Natural killer cell (primary cell): ENCODE measurements around the gene EFHD1. TPM values are rescaled to one million over a fixed set of nuclear protein-coding genes. Genes with fewer than 3 reads are reported as not detected.

ENCODE experiments used
- ATAC-seq, 3 donors: fragments of 150-1000 bp in 2 of 3; fragments of 200-7000 bp in 1 of 3; cut with Tn5 transposase; 1 replicate in 1 of 3; 2 replicates in 2 of 3; pipeline ENCODE4 v1.10.0; 2021; ENCODE audit warnings: mild to moderate bottlenecking in 2 of 3, moderate library complexity in 2 of 3
- DNase-seq, 2 donors: peaks; one replicate each; pipeline versions ENCODE4 v3.0.0 to v3.0.0-alpha.2; 2013 to 2021; ENCODE audit warnings: mixed read lengths in 1 of 2
- H3K27ac ChIP-seq: one replicate; pipeline ENCODE4 v1.5.1; 2013; ENCODE audit warnings: mild to moderate bottlenecking, low read length
- H3K27me3 ChIP-seq: one replicate; pipeline ENCODE4 v1.6.1; 2013; ENCODE audit warnings: low read length; ENCODE audit not compliant: control insufficient read depth, insufficient read depth
- H3K36me3 ChIP-seq: one replicate; pipeline ENCODE4 v1.6.1; 2013; ENCODE audit warnings: low read length; ENCODE audit not compliant: control insufficient read depth, insufficient read depth
- H3K4me1 ChIP-seq: one replicate; pipeline ENCODE4 v1.6.1; 2013; ENCODE audit warnings: low read length; ENCODE audit not compliant: control insufficient read depth, insufficient read depth
- H3K4me3 ChIP-seq: one replicate; pipeline ENCODE4 v1.5.1; 2013; ENCODE audit warnings: low read length
- H3K9me3 ChIP-seq: one replicate; pipeline ENCODE4 v1.6.1; 2013; ENCODE audit warnings: low read length; ENCODE audit not compliant: control insufficient read depth, insufficient read depth
- H3K27ac Mint-ChIP-seq, 2 donors: one replicate each; pipeline ENCODE4 v1.8.0; 2022; ENCODE audit warnings: mild to moderate bottlenecking in 2 of 2, mixed read lengths in 2 of 2, moderate library complexity in 1 of 2
- H3K27me3 Mint-ChIP-seq, 2 donors: one replicate each; pipeline ENCODE4 v1.8.0; 2022; ENCODE audit warnings: low read depth in 2 of 2, mixed read lengths in 2 of 2
- H3K36me3 Mint-ChIP-seq: one replicate; pipeline ENCODE4 v1.8.0; 2022; ENCODE audit warnings: mixed read lengths
- H3K4me1 Mint-ChIP-seq, 2 donors: one replicate each; pipeline ENCODE4 v1.8.0; 2022; ENCODE audit warnings: mixed read lengths in 2 of 2
- H3K4me3 Mint-ChIP-seq: one replicate; pipeline ENCODE4 v1.8.0; 2022; ENCODE audit warnings: mild to moderate bottlenecking, moderate library complexity, mixed read lengths
- H3K9me3 Mint-ChIP-seq, 2 donors: one replicate each; pipeline ENCODE4 v1.8.0; 2022; ENCODE audit warnings: mixed read lengths in 2 of 2
- WGBS: methylation state at CpG from one replicate; pipeline ENCODE4 v1.1.7; 2013; ENCODE audit warnings: missing lambda C conversion rate; ENCODE audit not compliant: insufficient coverage; 5-methylcytosine and 5-hydroxymethylcytosine counted together
- intact Hi-C: fragments of 100-400 bp; cut with micrococcal nuclease; formaldehyde crosslinking; loops from one replicate; pipeline ENCODE4 v1.14.2; 2022
- total RNA-seq, 4 donors: library from RNA; stranded (reverse); fragments of 120-200 nt in 1 of 4; gene quantifications; one replicate each; pipeline versions ENCODE4 v1.2.3 to v1.2.4, GENCODE V29; 2013 to 2022
- TF ChIP-seq, protein P1 (sequence below): fragments of 200-600 bp; IDR thresholded peaks from one replicate; pipeline ENCODE4 v1.8.0; 2022; ENCODE audit warnings: antibody characterized with exemption

EFHD1 gene
- total RNA-seq, 3 donors from 2014 or later (not counting 1 experiment from before 2014, with no cell fraction given) = 0.58 TPM; not detected in 2

DNA sequence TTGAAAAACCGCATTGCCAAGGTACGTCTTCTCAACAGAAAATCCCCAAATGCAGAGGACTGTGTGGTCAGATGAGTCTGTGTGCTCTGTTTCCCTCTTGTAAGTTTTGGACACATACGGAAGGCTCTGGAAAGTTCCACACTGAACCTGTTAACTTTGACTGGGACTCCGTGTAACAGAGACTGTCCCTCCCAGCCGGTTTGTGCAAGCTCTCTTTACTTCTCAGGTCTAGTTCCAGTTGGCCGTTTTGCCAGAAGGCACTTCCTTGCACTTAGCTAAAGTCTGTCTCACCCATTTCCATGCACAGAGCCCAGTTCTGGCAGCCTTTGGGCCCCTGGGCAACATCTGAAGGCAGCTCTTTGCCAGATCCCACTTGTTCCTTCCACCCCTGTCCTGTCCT lies 22.0 kb downstream of the EFHD1 start:
- H3K9me3 ChIP-seq = no peaks in the 10 kb centered on the region
- DNase-seq = no peak
- TF ChIP-seq, protein P1, sequence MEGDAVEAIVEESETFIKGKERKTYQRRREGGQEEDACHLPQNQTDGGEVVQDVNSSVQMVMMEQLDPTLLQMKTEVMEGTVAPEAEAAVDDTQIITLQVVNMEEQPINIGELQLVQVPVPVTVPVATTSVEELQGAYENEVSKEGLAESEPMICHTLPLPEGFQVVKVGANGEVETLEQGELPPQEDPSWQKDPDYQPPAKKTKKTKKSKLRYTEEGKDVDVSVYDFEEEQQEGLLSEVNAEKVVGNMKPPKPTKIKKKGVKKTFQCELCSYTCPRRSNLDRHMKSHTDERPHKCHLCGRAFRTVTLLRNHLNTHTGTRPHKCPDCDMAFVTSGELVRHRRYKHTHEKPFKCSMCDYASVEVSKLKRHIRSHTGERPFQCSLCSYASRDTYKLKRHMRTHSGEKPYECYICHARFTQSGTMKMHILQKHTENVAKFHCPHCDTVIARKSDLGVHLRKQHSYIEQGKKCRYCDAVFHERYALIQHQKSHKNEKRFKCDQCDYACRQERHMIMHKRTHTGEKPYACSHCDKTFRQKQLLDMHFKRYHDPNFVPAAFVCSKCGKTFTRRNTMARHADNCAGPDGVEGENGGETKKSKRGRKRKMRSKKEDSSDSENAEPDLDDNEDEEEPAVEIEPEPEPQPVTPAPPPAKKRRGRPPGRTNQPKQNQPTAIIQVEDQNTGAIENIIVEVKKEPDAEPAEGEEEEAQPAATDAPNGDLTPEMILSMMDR = no peak
- intact Hi-C loops = no loop called here
- ATAC-seq = no peak
- no peak overlapping the region for H3K4me3 ChIP-seq
- H3K36me3 ChIP-seq = no peaks in the 10 kb centered on the region
- Mint-ChIP-seq H3K9me3 (no peaks in the 10 kb centered on the region), H3K4me1 (peaks cover 0 to 4% of the 10 kb centered on the region in 2 donors), H3K27ac (no peak overlapping the region), H3K27me3 (no peaks in the 10 kb centered on the region), H3K36me3 (no peaks in the 10 kb centered on the region), H3K4me3 (no peak overlapping the region)
- no peaks in the 10 kb centered on the region for H3K4me1 ChIP-seq
- WGBS = 92% methylated on average over 6 of the region's 6 CpGs
- no peaks in the 10 kb centered on the region for H3K27me3 ChIP-seq
- H3K27ac ChIP-seq = no peak overlapping the region

GRCh38 chr2:232658217-232658785 lies 24.9 kb downstream of the EFHD1 start:
- Mint-ChIP-seq H3K27me3 (peaks cover 0 to 3% of the 10 kb centered on the region in 2 donors), H3K27ac (no peak overlapping the region), H3K36me3 (no peaks in the 10 kb centered on the region), H3K4me3 (no peak overlapping the region), H3K4me1 (peaks cover 0 to 4% of the 10 kb centered on the region in 2 donors), H3K9me3 (no peaks in the 10 kb centered on the region)
- no peak for DNase-seq
- Histone ChIP-seq H3K4me1 (no peaks in the 10 kb centered on the region), H3K36me3 (no peaks in the 10 kb centered on the region), H3K4me3 (no peak overlapping the region), H3K9me3 (no peaks in the 10 kb centered on the region), H3K27me3 (no peaks in the 10 kb centered on the region), H3K27ac (no peak overlapping the region)
- 50% methylated on average over 7 of the region's 7 CpGs for WGBS
- intact Hi-C loops = no loop called here
- TF ChIP-seq, protein P1 = no peak
- ATAC-seq = no peak

GRCh38 chr2:232659359-232659758 lies 26.0 kb downstream of the EFHD1 start:
- H3K27ac ChIP-seq = no peak overlapping the region
- no peak overlapping the region for H3K4me3 ChIP-seq
- Mint-ChIP-seq H3K9me3 (no peaks in the 10 kb centered on the region), H3K4me3 (no peak overlapping the region), H3K36me3 (no peaks in the 10 kb centered on the region), H3K4me1 (peaks cover 0 to 4% of the 10 kb centered on the region in 2 donors), H3K27me3 (peaks cover 0 to 3% of the 10 kb centered on the region in 2 donors), H3K27ac (no peak overlapping the region)
- TF ChIP-seq, protein P1 = no peak
- no peaks in the 10 kb centered on the region for H3K27me3 ChIP-seq
- intact Hi-C loops = no loop called here
- H3K36me3 ChIP-seq = no peaks in the 10 kb centered on the region
- ATAC-seq (no peak), DNase-seq (no peak)
- H3K4me1 ChIP-seq = no peaks in the 10 kb centered on the region
- H3K9me3 ChIP-seq = no peaks in the 10 kb centered on the region
- 85% methylated on average over 2 of the region's 2 CpGs for WGBS
